K562 (cell line): ENCODE results near the gene CDC123. TPM values are rescaled to one million over a fixed set of nuclear protein-coding genes. Genes with fewer than 3 reads are reported as not detected.

Experiments used
- BACH1 ChIP-seq: fragments of 200-800 bp; sonication (Bioruptor generic); IDR thresholded peaks from 2 replicates; pipeline ENCODE4 v1.6.1; 2016; ENCODE audit warnings: missing genetic modification characterization, missing compliant biosample characterization
- CREM ChIP-seq: IDR thresholded peaks from 2 replicates; pipeline ENCODE4 v1.6.1; 2014; ENCODE audit warnings: antibody characterized with exemption, low read depth
- CSDE1 ChIP-seq, 2 experiments: fragments of 450-650 bp; IDR thresholded peaks; 2 replicates each; pipeline ENCODE4 v1.6.1; 2016; ENCODE audit warnings: mild to moderate bottlenecking in 1 of 2
- DACH1 ChIP-seq: fragments of 450-650 bp; IDR thresholded peaks from 2 replicates; pipeline ENCODE4 v1.6.1; 2018; ENCODE audit not compliant: partially characterized antibody
- DIDO1 ChIP-seq: fragments of 450-650 bp; IDR thresholded peaks from 2 replicates; pipeline ENCODE4 v1.6.1; 2016; ENCODE audit warnings: low read depth, missing biosample characterization, missing genetic modification characterization
- DMBX1 ChIP-seq: fragments of 250-450 bp; sonication (Bioruptor Pico); IDR thresholded peaks from 2 replicates; pipeline ENCODE4 v1.8.0; 2022; ENCODE audit warnings: inconsistent platforms, mild to moderate bottlenecking, moderate library complexity, borderline replicate concordance
- GTF2E2 ChIP-seq: fragments of 200-800 bp; sonication (Bioruptor generic); IDR thresholded peaks from 2 replicates; pipeline ENCODE4 v1.6.1; 2016; ENCODE audit warnings: missing genetic modification characterization, missing compliant biosample characterization
- HIVEP1 ChIP-seq: fragments of 250-450 bp; sonication (Bioruptor Pico); IDR thresholded peaks from 2 replicates; pipeline ENCODE4 v1.4.0; 2020; ENCODE audit warnings: mild to moderate bottlenecking
- KLF10 ChIP-seq: fragments of 250-450 bp; sonication (Bioruptor Pico); IDR thresholded peaks from 2 replicates; pipeline ENCODE4 v1.6.1; 2021; ENCODE audit warnings: matching md5 sums
- MED1 ChIP-seq: sonication (generic); formaldehyde crosslinking; IDR thresholded peaks from 2 replicates; pipeline ENCODE4 v1.8.1; 2023; ENCODE audit warnings: missing genetic modification reagents, borderline replicate concordance
- MTA2 ChIP-seq: fragments of 450-650 bp; IDR thresholded peaks from 2 replicates; pipeline ENCODE4 v1.6.1; 2016; ENCODE audit warnings: low read depth
- MYC ChIP-seq, 2 experiments: fragments of 250-450 bp in 1 of 2; sonication (Bioruptor Pico) in 1 of 2; IDR thresholded peaks; 2 replicates each; pipeline versions ENCODE4 v1.5.1 to v1.6.1; 2012 to 2021; ENCODE audit warnings: low read depth in 2 of 2, borderline replicate concordance in 1 of 2, improper control_type of control experiment in 1 of 2, low read length in 1 of 2, mild to moderate bottlenecking in 1 of 2, moderate library complexity in 1 of 2
- POLR2AphosphoS5 ChIP-seq: IDR thresholded peaks from 2 replicates; pipeline ENCODE4 v1.6.1; 2011; ENCODE audit warnings: mild to moderate bottlenecking, low read depth, low read length, moderate library complexity; ENCODE audit not compliant: control insufficient read depth, insufficient read depth
- POLR2B ChIP-seq: fragments of 450-650 bp; IDR thresholded peaks from 2 replicates; pipeline ENCODE4 v1.6.1; 2018; ENCODE audit warnings: low read depth; ENCODE audit not compliant: partially characterized antibody
- RBM15 ChIP-seq: fragments of 200-400 bp; formaldehyde crosslinking; IDR thresholded peaks from 2 replicates; pipeline ENCODE4 v1.6.1; 2018; ENCODE audit warnings: mild to moderate bottlenecking, low read length, moderate library complexity; ENCODE audit not compliant: insufficient read depth
- TAF7 ChIP-seq: fragments of 450-650 bp; IDR thresholded peaks from 2 replicates; pipeline ENCODE4 v1.6.1; 2016; ENCODE audit warnings: missing genetic modification characterization, missing compliant biosample characterization
- TEAD1 ChIP-seq, 2 experiments: fragments of 450-650 bp in 1 of 2; sonication (generic) in 1 of 2; formaldehyde crosslinking; IDR thresholded peaks; 2 replicates each; pipeline versions ENCODE4 v1.4.0 to v1.8.0; 2020 to 2022; ENCODE audit warnings: mild to moderate bottlenecking in 2 of 2, missing genetic modification reagents in 1 of 2
- TFAM ChIP-seq: fragments of 250-450 bp; sonication (Bioruptor Pico); conservative IDR thresholded peaks from 2 replicates; pipeline ENCODE4 v1.5.0; 2021; ENCODE audit warnings: mild to moderate bottlenecking, moderate library complexity
- TGIF2 ChIP-seq: sonication (generic); formaldehyde crosslinking; IDR thresholded peaks from 2 replicates; pipeline ENCODE4 v1.8.1; 2022; ENCODE audit warnings: mild to moderate bottlenecking, missing genetic modification reagents, moderate library complexity
- ZNF146 ChIP-seq: IDR thresholded peaks from one replicate; pipeline ENCODE4 v1.6.1; 2018; ENCODE audit warnings: missing compliant biosample characterization; ENCODE audit not compliant: unreplicated experiment
- ZNF174 ChIP-seq: fragments of 250-450 bp; sonication (Bioruptor Pico); IDR thresholded peaks from 2 replicates; pipeline ENCODE4 v1.4.0; 2020; ENCODE audit warnings: mild to moderate bottlenecking
- ZNF311 ChIP-seq: fragments of 250-450 bp; sonication (Bioruptor Pico); IDR thresholded peaks from 2 replicates; pipeline ENCODE4 v1.4.0; 2020; ENCODE audit warnings: mild to moderate bottlenecking, moderate library complexity
- ZNF76 ChIP-seq: fragments of 250-450 bp; sonication (Bioruptor Pico); IDR thresholded peaks from 2 replicates; pipeline ENCODE4 v1.4.0; 2020; ENCODE audit warnings: mild to moderate bottlenecking, moderate library complexity, borderline replicate concordance
- polyA plus RNA-seq, 8 experiments: library from polyadenylated mRNA; depleted of rRNA in 4 of 8; stranded (reverse) in 5 of 8; unstranded in 3 of 8; fragments of >200 nt; fragmentation: Nextera tagmentation in 2 of 8; fragmentation: Illumina TruSeq in 1 of 8; extraction: Ambion mirVana in 2 of 8; extraction: Trizol in 1 of 8; gene quantifications; 2 replicates each; pipeline versions ENCODE4 v1.2.1 to v1.2.3, GENCODE V29; 2011 to 2014; ENCODE audit warnings: inconsistent platforms in 1 of 8, missing spikeins in 1 of 8
- total RNA-seq, 7 experiments: library from RNA; depleted of rRNA in 6 of 7; stranded (reverse); fragments of >200 nt in 6 of 7; fragmentation: Illumina TruSeq in 2 of 7; extraction: Trizol in 2 of 7; gene quantifications; 2 replicates each; pipeline versions ENCODE4 v1.2.1 to v1.2.3, GENCODE V29; 2011 to 2021; ENCODE audit warnings: low replicate concordance in 1 of 7
- TF ChIP-seq, protein P1 (sequence below): sonication (generic); IDR thresholded peaks from 2 replicates; pipeline ENCODE4 v1.6.1; 2016
- TF ChIP-seq, protein P2 (sequence below): fragments of 250-450 bp; sonication (Bioruptor Pico); IDR thresholded peaks from 2 replicates; pipeline ENCODE4 v1.5.1; 2021; ENCODE audit warnings: mild to moderate bottlenecking
- TF ChIP-seq, protein P3 (sequence below): fragments of 450-650 bp; IDR thresholded peaks from 2 replicates; pipeline ENCODE4 v1.6.1; 2014; ENCODE audit warnings: low read depth, mild to moderate bottlenecking, moderate library complexity, borderline replicate concordance

CDC123 gene
- total and polyA plus RNA-seq, 9 of the 15 experiments (the other 6 are each of a cell fraction or from before 2014, with no cell fraction given): 137 to 288 (median 175) TPM

DNA sequence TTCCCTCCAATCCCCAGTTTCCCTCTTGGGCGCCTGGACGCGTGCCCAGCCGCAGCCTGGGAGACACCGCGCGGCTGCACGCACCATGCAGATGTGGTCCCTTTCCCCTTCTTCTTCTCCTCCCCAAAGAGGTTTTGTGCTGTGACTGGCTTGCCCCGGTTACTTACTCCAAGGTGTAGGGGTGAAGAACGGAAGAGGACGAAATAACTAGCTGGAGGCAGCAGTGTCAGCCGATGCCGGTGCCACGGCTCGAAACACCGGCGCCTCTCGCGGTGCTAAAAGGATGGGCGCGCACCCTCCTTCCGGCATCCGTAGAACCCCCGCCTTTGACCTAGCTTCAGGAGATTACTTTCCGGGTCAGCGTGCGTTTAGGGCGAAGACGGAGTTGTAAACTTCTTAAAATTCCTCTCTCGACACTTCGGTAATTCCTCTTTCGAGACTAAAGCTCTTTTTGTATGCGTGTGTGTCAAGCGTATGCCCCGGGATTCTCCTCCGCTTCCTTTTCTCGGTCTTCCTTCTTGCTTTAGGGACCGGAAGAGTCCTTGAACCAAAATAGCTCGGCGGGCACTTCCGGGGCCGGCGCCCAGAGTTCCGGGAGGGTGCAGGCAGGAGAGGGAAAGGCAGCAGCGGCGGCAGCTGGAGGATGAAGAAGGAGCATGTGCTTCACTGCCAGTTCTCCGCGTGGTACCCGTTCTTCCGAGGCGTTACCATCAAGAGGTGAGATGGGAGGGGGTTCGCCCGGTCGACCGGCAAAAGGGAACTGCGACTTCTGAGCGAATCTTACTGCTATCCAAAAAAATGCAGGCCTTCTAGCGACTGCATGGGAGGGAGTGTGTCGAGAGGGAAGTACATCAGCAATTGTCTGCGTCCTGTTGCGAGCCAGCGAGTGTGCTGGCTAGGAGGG lies at the start of gene CDC123, which contains the start of gene NUDT5 (continued):
- no peak for TF ChIP-seq KLF10 (CRISPR knock-in tag)
- TF ChIP-seq DMBX1: no peak; the same call in 1 of the 2 replicates
- peak; percentile 57 for TF ChIP-seq POLR2B
- TF ChIP-seq ZNF146: no peak
- no peak for TF ChIP-seq MED1
- peak; percentile 99 for TF ChIP-seq DIDO1 (tag)
- no peak for TF ChIP-seq CSDE1 (IDR thresholded peaks at IDR 0.05)
- no peak for TF ChIP-seq HIVEP1 (CRISPR knock-in tag)
- TF ChIP-seq, protein P1, sequence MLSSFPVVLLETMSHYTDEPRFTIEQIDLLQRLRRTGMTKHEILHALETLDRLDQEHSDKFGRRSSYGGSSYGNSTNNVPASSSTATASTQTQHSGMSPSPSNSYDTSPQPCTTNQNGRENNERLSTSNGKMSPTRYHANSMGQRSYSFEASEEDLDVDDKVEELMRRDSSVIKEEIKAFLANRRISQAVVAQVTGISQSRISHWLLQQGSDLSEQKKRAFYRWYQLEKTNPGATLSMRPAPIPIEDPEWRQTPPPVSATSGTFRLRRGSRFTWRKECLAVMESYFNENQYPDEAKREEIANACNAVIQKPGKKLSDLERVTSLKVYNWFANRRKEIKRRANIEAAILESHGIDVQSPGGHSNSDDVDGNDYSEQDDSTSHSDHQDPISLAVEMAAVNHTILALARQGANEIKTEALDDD: 0 out of 2 replicates have a peak, but pooled peaks have one; percentile 5
- peak; percentile 69 for TF ChIP-seq POLR2AphosphoS5
- no peak for TF ChIP-seq CREM
- TF ChIP-seq ZNF76 (CRISPR knock-in tag): no peak
- no peak for TF ChIP-seq DACH1
- no peak for TF ChIP-seq TFAM (CRISPR knock-in tag)
- no peak for TF ChIP-seq ZNF311
- no peak for TF ChIP-seq RBM15
- TF ChIP-seq MYC (IDR thresholded peaks at IDR 0.05; ENCODE audit: low read depth, low read length): peak; percentile 94
- TF ChIP-seq MYC (CRISPR knock-in tag; IDR thresholded peaks at IDR 0.05; ENCODE audit: borderline replicate concordance, low read depth): peak; percentile 87
- TF ChIP-seq TEAD1 (CRISPR knock-in tag; IDR thresholded peaks at IDR 0.05): no peak
- no peak for TF ChIP-seq BACH1 (tag)
- TF ChIP-seq TGIF2 (CRISPR knock-in tag): no peak
- peak; percentile 68; the same call in 1 of the 2 replicates for TF ChIP-seq TAF7 (tag)
- TF ChIP-seq MTA2: peak; percentile 90
- no peak for TF ChIP-seq GTF2E2 (tag)
- TF ChIP-seq, protein P2, sequence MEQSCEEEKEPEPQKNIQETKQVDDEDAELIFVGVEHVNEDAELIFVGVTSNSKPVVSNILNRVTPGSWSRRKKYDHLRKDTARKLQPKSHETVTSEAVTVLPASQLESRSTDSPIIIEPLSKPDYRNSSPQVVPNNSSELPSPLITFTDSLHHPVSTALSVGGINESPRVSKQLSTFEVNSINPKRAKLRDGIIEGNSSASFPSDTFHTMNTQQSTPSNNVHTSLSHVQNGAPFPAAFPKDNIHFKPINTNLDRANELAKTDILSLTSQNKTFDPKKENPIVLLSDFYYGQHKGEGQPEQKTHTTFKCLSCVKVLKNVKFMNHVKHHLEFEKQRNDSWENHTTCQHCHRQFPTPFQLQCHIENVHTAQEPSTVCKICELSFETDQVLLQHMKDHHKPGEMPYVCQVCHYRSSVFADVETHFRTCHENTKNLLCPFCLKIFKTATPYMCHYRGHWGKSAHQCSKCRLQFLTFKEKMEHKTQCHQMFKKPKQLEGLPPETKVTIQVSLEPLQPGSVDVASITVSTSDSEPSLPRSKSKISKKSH (CRISPR knock-in tag): no peak
- TF ChIP-seq ZNF174 (CRISPR knock-in tag): no peak
- TF ChIP-seq, protein P3, sequence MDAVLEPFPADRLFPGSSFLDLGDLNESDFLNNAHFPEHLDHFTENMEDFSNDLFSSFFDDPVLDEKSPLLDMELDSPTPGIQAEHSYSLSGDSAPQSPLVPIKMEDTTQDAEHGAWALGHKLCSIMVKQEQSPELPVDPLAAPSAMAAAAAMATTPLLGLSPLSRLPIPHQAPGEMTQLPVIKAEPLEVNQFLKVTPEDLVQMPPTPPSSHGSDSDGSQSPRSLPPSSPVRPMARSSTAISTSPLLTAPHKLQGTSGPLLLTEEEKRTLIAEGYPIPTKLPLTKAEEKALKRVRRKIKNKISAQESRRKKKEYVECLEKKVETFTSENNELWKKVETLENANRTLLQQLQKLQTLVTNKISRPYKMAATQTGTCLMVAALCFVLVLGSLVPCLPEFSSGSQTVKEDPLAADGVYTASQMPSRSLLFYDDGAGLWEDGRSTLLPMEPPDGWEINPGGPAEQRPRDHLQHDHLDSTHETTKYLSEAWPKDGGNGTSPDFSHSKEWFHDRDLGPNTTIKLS: peak; percentile 85
